HepG2 (cell line): ENCODE data around the gene DDX46. TPM values are rescaled to one million over a fixed set of nuclear protein-coding genes. Genes with fewer than 3 reads are reported as not detected.

Source experiments
- ARID2 ChIP-seq: sonication (generic); formaldehyde crosslinking; IDR thresholded peaks from 2 replicates; pipeline ENCODE4 v1.8.1; 2022; ENCODE audit warnings: mild to moderate bottlenecking, missing genetic modification reagents, borderline replicate concordance
- ATF2 ChIP-seq: sonication (generic); formaldehyde crosslinking; IDR thresholded peaks from 2 replicates; pipeline ENCODE4 v1.4.0; 2020; ENCODE audit warnings: missing genetic modification reagents
- CBX1 ChIP-seq: IDR thresholded peaks from one replicate; pipeline ENCODE4 v1.6.1; 2016; ENCODE audit warnings: antibody characterized with exemption, low read depth
- DBP ChIP-seq: sonication (generic); formaldehyde crosslinking; IDR thresholded peaks from 2 replicates; pipeline ENCODE4 v1.4.0; 2020; ENCODE audit warnings: missing genetic modification reagents; ENCODE audit errors: not compliant biosample characterization
- GLMP ChIP-seq: sonication (generic); formaldehyde crosslinking; IDR thresholded peaks from 2 replicates; pipeline ENCODE4 v1.9.0; 2021; ENCODE audit warnings: missing genetic modification reagents, mild to moderate bottlenecking, borderline replicate concordance
- HINFP ChIP-seq: sonication (generic); formaldehyde crosslinking; IDR thresholded peaks from 2 replicates; pipeline ENCODE4 v1.4.0; 2020; ENCODE audit warnings: low read depth, mild to moderate bottlenecking, missing genetic modification reagents
- REXO4 ChIP-seq: sonication (generic); formaldehyde crosslinking; IDR thresholded peaks from 2 replicates; pipeline ENCODE4 v1.8.0; 2022; ENCODE audit warnings: missing genetic modification reagents, mild to moderate bottlenecking, borderline replicate concordance
- RNF2 ChIP-seq: fragments of 450-650 bp; conservative IDR thresholded peaks from 2 replicates; pipeline ENCODE4 v1.6.1; 2016; ENCODE audit warnings: low read depth
- SIN3A ChIP-seq: IDR thresholded peaks from 2 replicates; pipeline ENCODE4 v1.6.1; 2011; ENCODE audit warnings: low read depth, mild to moderate bottlenecking, control low read depth, low read length, borderline replicate concordance
- SPEN ChIP-seq: sonication (generic); formaldehyde crosslinking; IDR thresholded peaks from 2 replicates; pipeline ENCODE4 v1.5.1; 2020; ENCODE audit warnings: low read depth, mild to moderate bottlenecking, missing genetic modification reagents
- TFDP2 ChIP-seq: sonication (generic); formaldehyde crosslinking; IDR thresholded peaks from 2 replicates; pipeline ENCODE4 v1.4.0; 2020; ENCODE audit warnings: missing genetic modification reagents
- ZFY ChIP-seq: sonication (generic); formaldehyde crosslinking; IDR thresholded peaks from 2 replicates; pipeline ENCODE4 v1.4.0; 2020; ENCODE audit warnings: missing genetic modification reagents
- ZNF30 ChIP-seq: sonication (generic); formaldehyde crosslinking; IDR thresholded peaks from 2 replicates; pipeline ENCODE4 v1.5.0; 2020; ENCODE audit warnings: mild to moderate bottlenecking, missing genetic modification reagents
- ZNF33B ChIP-seq: sonication (generic); formaldehyde crosslinking; IDR thresholded peaks from 2 replicates; pipeline ENCODE4 v1.5.1; 2020; ENCODE audit warnings: mild to moderate bottlenecking, missing genetic modification reagents
- ZNF354B ChIP-seq: sonication (generic); formaldehyde crosslinking; IDR thresholded peaks from 2 replicates; pipeline ENCODE4 v1.8.0; 2022; ENCODE audit warnings: mild to moderate bottlenecking, missing genetic modification reagents
- ZNF501 ChIP-seq: sonication (generic); formaldehyde crosslinking; IDR thresholded peaks from 2 replicates; pipeline ENCODE4 v1.5.1; 2020; ENCODE audit warnings: mild to moderate bottlenecking, moderate library complexity, missing genetic modification reagents
- ZNF513 ChIP-seq: sonication (generic); formaldehyde crosslinking; conservative IDR thresholded peaks from 2 replicates; pipeline ENCODE4 v1.5.0; 2020; ENCODE audit warnings: missing genetic modification reagents
- ZNF878 ChIP-seq: sonication (generic); formaldehyde crosslinking; IDR thresholded peaks from 2 replicates; pipeline ENCODE4 v1.8.1; 2023; ENCODE audit warnings: mild to moderate bottlenecking, missing genetic modification reagents, moderate library complexity
- ZSCAN21 ChIP-seq: sonication (generic); formaldehyde crosslinking; IDR thresholded peaks from 2 replicates; pipeline ENCODE4 v1.8.0; 2022; ENCODE audit warnings: mild to moderate bottlenecking, missing genetic modification reagents, moderate library complexity, borderline replicate concordance
- polyA plus RNA-seq, 8 experiments: library from polyadenylated mRNA; depleted of rRNA in 3 of 8; stranded (reverse) in 7 of 8; unstranded in 1 of 8; fragments of >200 nt; fragmentation: Illumina TruSeq in 4 of 8; extraction: Trizol in 4 of 8; gene quantifications; 2 replicates each; pipeline versions ENCODE4 v1.2.1 to v1.2.3, GENCODE V29; 2011 to 2016; ENCODE audit warnings: low read depth in 4 of 8, missing spikeins in 1 of 8, mixed read lengths in 1 of 8; ENCODE audit not compliant: insufficient read depth in 1 of 8
- total RNA-seq, 5 experiments: library from RNA; depleted of rRNA; stranded (reverse); fragments of >200 nt; fragmentation: Illumina TruSeq; extraction: Trizol; gene quantifications; 2 replicates each; pipeline ENCODE4 v1.2.3, GENCODE V29; 2016; ENCODE audit warnings: low read depth in 1 of 5

The DDX46 gene
- total and polyA plus RNA-seq, 2 of the 13 experiments (the other 11 are each of a cell fraction or from before 2014, with no cell fraction given) = 27.3 to 59.3 TPM

- TF ChIP-seq GLMP (CRISPR knock-in tag) = no peak
- TF ChIP-seq DBP (CRISPR knock-in tag) = peak; percentile 73
- peak; percentile 98 for TF ChIP-seq ZFY (CRISPR knock-in tag)
- TF ChIP-seq ZNF513 = peak; percentile 79; the same call in 1 of the 2 replicates
- TF ChIP-seq ZNF354B (CRISPR knock-in tag) = 0 out of 2 replicates have a peak, but pooled peaks have one; percentile 55
- TF ChIP-seq REXO4 (CRISPR knock-in tag) = no peak
- peak; percentile 23; the same call in 1 of the 2 replicates for TF ChIP-seq ZNF33B (CRISPR knock-in tag)
- peak; percentile 50; the same call in 1 of the 2 replicates for TF ChIP-seq SIN3A
- TF ChIP-seq ATF2 (CRISPR knock-in tag) = peak; percentile 66
- peak; percentile 92; the same call in 1 of the 2 replicates for TF ChIP-seq HINFP
- peak; percentile 92 for TF ChIP-seq ZNF878 (CRISPR knock-in tag)
- TF ChIP-seq ZSCAN21 (CRISPR knock-in tag) = peak; percentile 88; the same call in 1 of the 2 replicates
- peak; percentile 40; the same call in 1 of the 2 replicates for TF ChIP-seq ZNF501
- TF ChIP-seq RNF2 = peak; percentile 71; the same call in 1 of the 2 replicates
- no peak for TF ChIP-seq ZNF30 (CRISPR knock-in tag)
- no peak for TF ChIP-seq ARID2 (CRISPR knock-in tag)
- peak; percentile 91 for TF ChIP-seq SPEN (CRISPR knock-in tag)
- no peak for TF ChIP-seq CBX1
- peak; percentile 97 for TF ChIP-seq TFDP2 (CRISPR knock-in tag)
These were observed 87.5 kb downstream of the DDX46 start, which contains the start of gene C5orf24 (continued) for GRCh38 chr5:134845852-134846640.
